Parathyroid adenoma (tissue), 2 donors: ENCODE data around the gene VPS13D.

Source experiments
- H2AFZ ChIP-seq: fragments of 300-600 bp; sonication (generic); one replicate; pipeline ENCODE4 v1.7.0; 2017; ENCODE audit warnings: antibody characterized with exemption, mild to moderate bottlenecking
- H3K27ac ChIP-seq: fragments of 300-600 bp; sonication (generic); one replicate; pipeline ENCODE4 v1.7.0; 2017
- H3K27me3 ChIP-seq: fragments of 300-600 bp; sonication (generic); one replicate; pipeline ENCODE4 v1.7.0; 2017; ENCODE audit warnings: low read length; ENCODE audit not compliant: control insufficient read depth, insufficient read depth
- H3K36me3 ChIP-seq: fragments of 300-600 bp; sonication (generic); one replicate; pipeline ENCODE4 v1.7.0; 2017; ENCODE audit warnings: low read length; ENCODE audit not compliant: control insufficient read depth, insufficient read depth
- H3K4me1 ChIP-seq: fragments of 300-600 bp; sonication (generic); one replicate; pipeline ENCODE4 v1.7.0; 2017; ENCODE audit warnings: control low read depth
- H3K4me2 ChIP-seq: fragments of 300-600 bp; sonication (generic); one replicate; pipeline ENCODE4 v1.7.0; 2017; ENCODE audit warnings: low read length
- H3K4me3 ChIP-seq: fragments of 300-600 bp; sonication (generic); one replicate; pipeline ENCODE4 v1.7.0; 2017; ENCODE audit warnings: low read depth, low read length
- H3K79me2 ChIP-seq: fragments of 300-600 bp; sonication (generic); one replicate; pipeline ENCODE4 v1.7.0; 2017; ENCODE audit warnings: control low read depth
- H3K9ac ChIP-seq: fragments of 300-600 bp; sonication (generic); one replicate; pipeline ENCODE4 v1.7.0; 2017; ENCODE audit warnings: mild to moderate bottlenecking
- H3K9me3 ChIP-seq: fragments of 300-600 bp; sonication (generic); one replicate; pipeline ENCODE4 v1.7.0; 2017; ENCODE audit warnings: low read length; ENCODE audit not compliant: control insufficient read depth
- CTCF ChIP-seq: fragments of 300-600 bp; sonication (generic); IDR thresholded peaks from one replicate; pipeline ENCODE4 v1.7.0; 2017; ENCODE audit warnings: antibody characterized with exemption, mild to moderate bottlenecking
- donor health status: primary hyperparathyroidism.

Gene VPS13D

GRCh38 chr1:12515234-12515633 is 285.4 kb downstream of the VPS13D start:
- Histone ChIP-seq H3K9ac (no peak overlapping the region), H3K4me3 (no peak overlapping the region), H3K79me2 (no peaks in the 10 kb centered on the region), H3K36me3 (no peaks in the 10 kb centered on the region), H3K27me3 (no peaks in the 10 kb centered on the region), H3K9me3 (no peaks in the 10 kb centered on the region), H2AFZ (no peak overlapping the region), H3K4me1 (peaks cover 5% of the 10 kb centered on the region), H3K4me2 (no peak overlapping the region), H3K27ac (no peak overlapping the region)
- TF ChIP-seq CTCF, result no peak

- Histone ChIP-seq H3K9ac (no peak overlapping the region), H3K27me3 (no peaks in the 10 kb centered on the region), H3K4me1 (peaks cover 2% of the 10 kb centered on the region), H3K36me3 (no peaks in the 10 kb centered on the region), H3K79me2 (no peaks in the 10 kb centered on the region), H3K4me3 (no peak overlapping the region), H3K27ac (no peak overlapping the region), H3K9me3 (no peaks in the 10 kb centered on the region), H3K4me2 (no peak overlapping the region), H2AFZ (no peak overlapping the region)
- TF ChIP-seq CTCF, result no peak
Measured at GRCh38 chr1:12516741-12517140, 286.9 kb downstream of the VPS13D start.

GRCh38 chr1:12518931-12519692 is 289.3 kb downstream of the VPS13D start:
- no peaks in the 10 kb centered on the region for H3K9me3 ChIP-seq
- no peak overlapping the region for H3K4me3 ChIP-seq
- no peak for TF ChIP-seq CTCF
- no peak overlapping the region for H3K4me2 ChIP-seq
- H2AFZ ChIP-seq, result no peak overlapping the region
- H3K27me3 ChIP-seq, result no peaks in the 10 kb centered on the region
- H3K36me3 ChIP-seq, result no peaks in the 10 kb centered on the region
- no peak overlapping the region for H3K9ac ChIP-seq
- no peak overlapping the region for H3K27ac ChIP-seq
- no peaks in the 10 kb centered on the region for H3K79me2 ChIP-seq
- no peaks in the 10 kb centered on the region for H3K4me1 ChIP-seq

GRCh38 chr1:12519693-12520364 is 290.0 kb downstream of the VPS13D start:
- Histone ChIP-seq H3K4me2 (no peak overlapping the region), H3K36me3 (no peaks in the 10 kb centered on the region), H3K27me3 (no peaks in the 10 kb centered on the region), H3K9me3 (no peaks in the 10 kb centered on the region), H3K9ac (no peak overlapping the region), H2AFZ (no peak overlapping the region), H3K79me2 (no peaks in the 10 kb centered on the region), H3K4me3 (no peak overlapping the region), H3K4me1 (no peaks in the 10 kb centered on the region), H3K27ac (no peak overlapping the region)
- no peak for TF ChIP-seq CTCF
